HG03558 (cell line): ENCODE data around the gene YARS2.
A peak's percentile ranks its signal among the peaks of the same experiment; 100 is the strongest.

Experiments
- ATAC-seq: cut with Tn5 transposase; IDR thresholded peaks from one replicate; pipeline ENCODE4 v1.9.1; 2021; ENCODE audit warnings: moderate number of reproducible peaks; ENCODE audit not compliant: unreplicated experiment; ENCODE audit errors: extremely low read depth

The YARS2 gene

GRCh38 chr12:32755654-32756475 is at the start of gene YARS2:
YARS2 (minus strand) TSS chr12:32755897; CDS start chr12:32755874, 23 bp downstream.
- ATAC-seq, result peak; percentile 77

- ATAC-seq, result no peak
Measured at GRCh38 chr12:32804301-32804700, 48.6 kb upstream of the YARS2 start.

- ATAC-seq, result no peak
Measured at GRCh38 chr12:32801269-32801980, 45.7 kb upstream of the YARS2 start.

GRCh38 chr12:32794281-32794680 is 38.6 kb upstream of the YARS2 start:
- no peak for ATAC-seq

GRCh38 chr12:32789916-32790315 is 34.2 kb upstream of the YARS2 start:
- ATAC-seq, result no peak

GRCh38 chr12:32789446-32789845 is 33.7 kb upstream of the YARS2 start:
- no peak for ATAC-seq

GRCh38 chr12:32788405-32788804 is 32.7 kb upstream of the YARS2 start:
- no peak for ATAC-seq

- ATAC-seq, result no peak
Measured at GRCh38 chr12:32785557-32785956, 29.9 kb upstream of the YARS2 start.

GRCh38 chr12:32783029-32783428 is 27.3 kb upstream of the YARS2 start:
- ATAC-seq, result no peak

GRCh38 chr12:32780071-32780470 is 24.4 kb upstream of the YARS2 start:
- no peak for ATAC-seq

GRCh38 chr12:32777691-32778175 is 22.0 kb upstream of the YARS2 start:
- ATAC-seq, result no peak

- no peak for ATAC-seq
Measured at GRCh38 chr12:32777159-32777558, 21.5 kb upstream of the YARS2 start.

GRCh38 chr12:32776258-32776657 is 20.6 kb upstream of the YARS2 start:
- ATAC-seq, result no peak

- no peak for ATAC-seq
Measured at GRCh38 chr12:32773691-32774090, 18.0 kb upstream of the YARS2 start.

GRCh38 chr12:32770141-32770540 is 14.4 kb upstream of the YARS2 start:
- ATAC-seq, result no peak

GRCh38 chr12:32768518-32768917 is 12.8 kb upstream of the YARS2 start:
- no peak for ATAC-seq

- no peak for ATAC-seq
Measured at GRCh38 chr12:32765906-32766305, 10.2 kb upstream of the YARS2 start.

- no peak for ATAC-seq
Measured at GRCh38 chr12:32761716-32762115, 6.0 kb upstream of the YARS2 start.

- ATAC-seq, result no peak
Measured at GRCh38 chr12:32757157-32757556, 1.5 kb upstream of the YARS2 start.

- no peak for ATAC-seq
Measured at GRCh38 chr12:32756476-32757066, 874 bp upstream of the YARS2 start.

GRCh38 chr12:32755051-32755653 is 545 bp downstream of the YARS2 start:
- ATAC-seq, result peak; percentile 58
